HG03439 (cell line): ENCODE data around the gene MLH1.
"Not testable (repeated sequence)": the region's sequence is repeated elsewhere in the genome, so short reads cannot be mapped to it uniquely, and the experiment has no call there.

ENCODE experiments used
- ATAC-seq: cut with Tn5 transposase; IDR thresholded peaks from one replicate; pipeline ENCODE4 v1.9.1; 2021; ENCODE audit warnings: mild to moderate bottlenecking, moderate library complexity; ENCODE audit not compliant: unreplicated experiment

MLH1 gene

GRCh38 chr3:37032961-37033360 lies 39.6 kb downstream of the MLH1 start:
- no peak for ATAC-seq

DNA sequence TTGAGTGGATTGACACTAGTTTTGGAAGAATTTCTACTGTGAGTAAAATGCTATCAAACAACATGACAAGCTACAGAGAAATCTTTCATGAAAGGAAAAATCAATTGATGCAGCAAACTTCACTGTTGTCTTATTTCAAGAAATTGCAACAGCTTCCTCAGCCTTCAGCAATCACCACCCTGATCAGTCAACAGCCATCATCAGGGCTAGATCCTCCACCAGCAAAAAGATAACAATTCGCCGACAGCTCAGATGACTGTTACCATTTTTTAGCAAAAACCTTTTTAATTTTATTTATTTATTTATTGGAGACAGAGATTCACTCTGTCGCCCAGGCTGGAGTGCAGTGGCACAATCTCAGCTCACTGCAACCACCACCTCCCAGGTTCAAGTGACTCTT lies 44.0 kb downstream of the MLH1 start:
- no peak for ATAC-seq

DNA sequence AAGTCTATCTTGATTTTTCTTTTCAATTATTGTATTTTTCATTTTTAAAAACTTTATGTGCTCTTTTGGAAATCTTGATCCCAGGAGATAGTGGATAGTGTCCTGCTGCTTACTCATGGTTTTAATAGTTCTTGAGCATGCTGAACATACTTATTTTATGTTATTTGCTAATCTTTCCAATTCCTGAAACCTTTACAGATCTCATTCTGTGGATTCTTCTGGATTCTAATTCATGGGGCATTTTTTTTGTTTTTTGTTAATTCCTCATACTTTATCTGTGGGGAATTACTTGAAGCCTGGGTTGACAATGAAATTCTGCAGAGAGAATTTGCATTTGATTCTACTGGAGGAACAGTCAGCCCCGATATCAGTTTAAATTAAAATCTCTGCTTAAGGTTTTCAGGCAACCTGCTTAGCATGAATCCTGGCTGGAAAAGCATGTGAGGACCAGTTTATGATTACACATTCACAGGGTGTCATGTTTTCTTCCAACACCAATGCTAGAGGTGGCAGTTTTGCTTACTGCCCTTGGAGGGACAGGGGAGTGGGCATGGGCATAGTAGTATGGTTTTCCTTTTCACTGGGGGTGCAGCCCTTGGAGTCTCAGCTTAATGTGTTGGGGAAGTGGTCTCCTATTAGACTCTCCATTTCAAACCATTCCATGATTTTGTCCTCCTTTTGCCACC lies 46.0 kb downstream of the MLH1 start:
- no peak for ATAC-seq

DNA sequence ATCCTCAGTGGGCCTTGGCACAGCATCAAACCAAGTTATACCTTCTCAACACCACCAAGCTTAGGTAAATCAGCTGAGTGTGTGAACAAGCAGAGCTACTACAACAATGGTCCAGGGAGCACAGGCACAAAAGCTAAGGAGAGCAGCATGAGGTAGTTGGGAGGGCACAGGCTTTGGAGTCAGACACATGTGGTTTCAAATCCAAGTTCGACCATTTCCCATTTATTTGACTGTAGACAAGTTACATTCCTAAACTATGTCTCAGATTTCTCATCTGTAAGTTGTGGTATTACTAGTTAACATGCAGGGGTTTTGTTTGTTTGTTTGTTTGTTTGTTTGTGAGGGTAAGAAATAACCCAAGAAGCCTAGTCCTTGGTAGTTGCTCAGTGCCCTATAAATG lies 46.9 kb downstream of the MLH1 start:
- ATAC-seq = no peak

- ATAC-seq = no peak
Observed at GRCh38 chr3:37041546-37042195, 48.4 kb downstream of the MLH1 start.

DNA sequence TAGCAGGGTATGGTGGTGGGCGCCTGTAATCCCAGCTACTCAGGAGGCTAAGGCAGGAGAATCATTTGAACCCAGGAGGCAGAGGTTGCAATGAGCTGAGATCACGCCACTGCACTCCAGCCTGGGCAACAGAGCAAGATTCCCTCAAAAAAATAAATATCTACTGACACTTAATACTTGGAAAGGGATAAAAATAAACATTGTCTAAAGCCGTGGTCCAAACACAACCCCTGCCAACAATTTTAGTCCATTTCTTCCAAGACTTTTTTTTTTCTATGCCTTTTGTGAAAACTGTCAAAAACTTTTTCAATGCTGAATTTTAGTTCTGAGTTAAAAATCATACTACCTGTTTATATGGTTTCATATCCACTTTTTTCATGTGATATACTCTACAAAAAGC lies 49.4 kb downstream of the MLH1 start:
- ATAC-seq = not testable (repeated sequence)

GRCh38 chr3:37050282-37050681 lies 57.0 kb downstream of the MLH1 start:
- ATAC-seq = no peak

DNA sequence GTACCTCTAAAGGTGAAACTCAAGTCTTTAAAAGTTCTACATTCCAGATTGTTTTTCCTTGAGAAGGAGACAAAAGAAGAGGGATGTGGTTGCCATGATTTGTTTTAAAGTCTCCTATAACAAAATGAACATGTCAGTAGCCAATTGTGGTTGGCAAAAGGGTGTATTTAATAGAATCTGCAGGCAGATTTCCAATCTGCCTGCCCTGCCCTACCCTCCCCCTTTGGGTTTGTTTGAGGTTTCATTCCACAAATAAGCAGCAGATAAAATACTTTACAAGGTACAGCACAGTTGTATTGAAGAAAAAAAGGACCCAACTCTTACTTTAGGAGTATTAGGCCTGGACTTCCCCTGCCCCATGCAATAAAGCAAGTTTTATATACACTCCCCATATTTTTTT lies 59.5 kb downstream of the MLH1 start:
- ATAC-seq = no peak

- ATAC-seq = no peak
Observed at GRCh38 chr3:37053337-37053736, 60.0 kb downstream of the MLH1 start.

DNA sequence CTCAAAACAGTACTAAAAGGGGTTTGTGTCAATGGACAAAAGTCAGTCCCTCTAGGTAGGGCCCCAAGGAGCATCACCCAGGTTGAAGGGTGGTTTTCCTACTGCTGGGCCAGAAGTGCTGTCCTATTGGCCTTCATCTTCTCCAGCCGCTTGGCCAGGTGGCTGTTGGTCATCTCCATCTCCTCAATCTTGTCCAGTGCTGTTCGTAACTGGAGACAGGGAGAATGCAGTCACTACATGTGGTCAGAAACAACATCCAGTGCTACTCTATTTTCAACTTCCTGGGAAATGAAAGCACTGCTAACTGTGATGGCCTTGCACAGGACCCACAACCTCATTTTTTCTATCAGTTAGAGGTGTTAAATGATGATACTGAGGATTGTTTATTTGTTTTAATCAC lies 60.4 kb downstream of the MLH1 start:
- no peak for ATAC-seq

DNA sequence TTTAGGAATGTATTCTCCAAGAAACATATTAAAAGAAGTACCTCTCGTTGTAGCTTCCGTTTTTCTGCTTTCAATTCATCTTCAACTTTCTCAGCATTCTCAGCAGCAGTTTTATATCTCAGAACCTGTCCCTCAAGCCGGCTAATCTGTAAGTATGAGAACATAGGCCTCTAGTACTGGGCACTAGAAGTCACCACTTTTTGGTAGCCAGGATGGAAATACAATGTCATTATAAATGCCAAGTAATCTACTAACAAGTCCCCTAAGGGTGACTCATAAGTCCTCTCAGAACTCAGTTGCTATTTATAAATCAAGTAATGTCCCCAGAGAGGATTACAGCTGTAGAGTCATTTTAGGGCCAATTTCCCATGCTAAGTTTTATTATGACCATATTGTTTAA lies 61.1 kb downstream of the MLH1 start:
- peak; percentile 78 for ATAC-seq

- not testable (repeated sequence) for ATAC-seq
Observed at GRCh38 chr3:37055077-37055476, 61.8 kb downstream of the MLH1 start.

GRCh38 chr3:37056826-37057225 lies 63.5 kb downstream of the MLH1 start:
- no peak for ATAC-seq

- no peak for ATAC-seq
Observed at GRCh38 chr3:37058117-37058516, 64.8 kb downstream of the MLH1 start.

DNA sequence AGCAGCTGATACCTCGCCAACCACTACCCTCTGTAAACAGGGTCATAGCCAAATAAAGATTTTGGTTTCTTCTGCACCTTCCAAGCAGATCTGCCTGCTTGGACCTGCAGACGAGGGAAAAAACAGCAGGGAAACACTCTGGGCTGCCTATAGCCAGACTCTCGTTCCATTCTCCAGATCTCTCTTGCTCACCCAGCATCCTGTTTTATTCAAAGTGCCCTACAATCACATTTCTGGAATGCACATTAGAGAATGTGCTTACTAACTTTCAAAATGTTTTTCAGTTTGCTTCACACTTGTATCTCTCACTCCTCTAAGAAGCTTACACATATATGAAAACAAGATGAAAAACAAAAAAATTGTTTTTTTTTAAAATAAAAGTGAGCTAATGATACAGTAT lies 71.4 kb downstream of the MLH1 start:
- no peak for ATAC-seq

- no peak for ATAC-seq
Observed at GRCh38 chr3:37067577-37067976, 74.3 kb downstream of the MLH1 start.

DNA sequence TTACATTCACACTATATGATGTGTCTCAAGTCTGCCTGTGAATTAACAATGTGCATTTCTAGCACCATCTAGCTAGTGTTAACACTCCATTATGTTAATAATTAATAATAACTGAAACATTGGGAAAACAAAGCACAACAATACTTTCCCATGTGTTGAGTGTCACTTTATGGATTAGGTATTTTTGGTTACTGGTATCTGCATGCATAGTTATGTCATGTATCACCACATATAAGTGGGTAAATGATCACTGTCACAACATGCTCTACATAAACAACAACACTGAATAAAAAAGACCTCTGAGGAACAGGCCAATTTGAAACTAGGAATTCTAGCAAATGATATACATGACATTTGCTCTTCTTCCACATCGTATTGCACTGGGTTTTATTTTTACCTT lies 74.7 kb downstream of the MLH1 start:
- ATAC-seq = no peak

GRCh38 chr3:37071921-37072320 lies 78.6 kb downstream of the MLH1 start:
- ATAC-seq = no peak

- no peak for ATAC-seq
Observed at GRCh38 chr3:37072892-37073291, 79.6 kb downstream of the MLH1 start.

DNA sequence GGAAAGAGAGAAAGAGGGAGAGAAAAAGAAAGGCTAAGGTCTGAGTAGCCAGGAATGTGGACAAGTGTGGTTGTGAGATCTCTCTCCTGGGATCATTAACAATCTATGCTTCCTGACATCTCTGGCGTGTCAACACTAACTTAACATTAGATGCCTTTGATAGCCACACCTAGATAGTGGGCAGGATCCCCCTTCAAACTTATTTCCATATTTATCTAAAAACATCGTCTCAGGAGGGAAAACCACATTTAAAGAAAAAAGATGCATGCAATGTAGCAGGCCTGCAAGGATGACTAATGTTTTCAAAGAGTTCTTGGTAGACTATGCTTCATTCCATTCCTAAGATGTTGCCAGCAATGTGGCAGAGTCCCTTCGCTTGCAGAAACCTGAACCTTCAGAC lies 80.9 kb downstream of the MLH1 start:
- no peak for ATAC-seq

- ATAC-seq = no peak
Observed at GRCh38 chr3:37075955-37076354, 82.6 kb downstream of the MLH1 start.

- ATAC-seq = no peak
Observed at GRCh38 chr3:37082317-37082716, 89.0 kb downstream of the MLH1 start.

- ATAC-seq = no peak
Observed at GRCh38 chr3:37086918-37087317, 93.6 kb downstream of the MLH1 start.
